ACHN (cell line): Measurements from ENCODE around the gene XXYLT1.
"Not testable (repeated sequence)": the region's sequence is repeated elsewhere in the genome, so short reads cannot be mapped to it uniquely, and the experiment has no call there.

ENCODE experiments used
- DNase-seq: peaks from one replicate; pipeline ENCODE4 v3.0.0-alpha.2; 2015
- in situ Hi-C: cut with HindIII; loops from 2 replicates; pipeline ENCODE4 v1.10.0; 2017; ENCODE audit warnings: low sequenced_read_pairs, low pct_ligation_motif_present, low pct_unique_long_range_greater_than_20kb

Gene XXYLT1

DNA sequence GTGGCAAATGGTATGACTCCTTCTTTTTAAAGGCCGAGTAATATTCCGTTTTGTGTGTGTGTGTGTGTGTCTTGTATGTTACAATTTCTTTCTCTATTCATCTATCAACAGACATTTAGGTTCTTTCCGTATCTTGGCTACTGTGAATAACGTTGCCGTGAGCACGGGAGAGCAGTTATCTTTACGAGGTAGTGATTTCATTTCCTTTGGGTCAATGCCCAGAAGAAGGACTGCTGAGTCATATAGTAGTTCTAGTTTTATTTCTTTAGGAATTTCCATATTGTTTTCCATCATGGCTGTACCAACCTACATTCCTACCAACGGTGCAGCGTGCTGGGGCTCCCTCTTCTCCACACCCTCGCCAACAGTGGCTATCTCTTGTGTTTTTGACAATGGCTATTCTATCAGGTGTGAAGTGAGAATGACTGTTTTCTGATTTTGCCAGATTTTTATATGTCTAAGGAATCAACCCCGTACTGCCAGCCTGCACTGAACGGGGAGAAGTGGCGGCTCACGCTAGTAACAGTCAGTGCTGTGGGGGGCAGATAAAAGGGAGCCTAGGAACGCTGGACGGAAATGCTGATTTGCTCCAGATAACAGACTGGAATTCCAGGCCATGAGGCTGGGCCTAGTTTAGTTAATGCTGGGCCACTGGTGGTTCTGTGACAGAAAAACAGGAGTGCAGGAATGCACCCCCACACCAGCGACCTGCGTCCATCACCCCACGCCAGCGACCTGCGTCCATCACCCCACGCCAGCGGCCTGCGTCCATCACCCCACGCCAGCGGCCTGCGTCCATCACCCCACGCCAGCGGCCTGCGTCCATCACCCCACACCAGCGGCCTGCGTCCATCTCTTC, 168.1 kb downstream of the XXYLT1 start:
- in situ Hi-C loops = no loop called here

DNA sequence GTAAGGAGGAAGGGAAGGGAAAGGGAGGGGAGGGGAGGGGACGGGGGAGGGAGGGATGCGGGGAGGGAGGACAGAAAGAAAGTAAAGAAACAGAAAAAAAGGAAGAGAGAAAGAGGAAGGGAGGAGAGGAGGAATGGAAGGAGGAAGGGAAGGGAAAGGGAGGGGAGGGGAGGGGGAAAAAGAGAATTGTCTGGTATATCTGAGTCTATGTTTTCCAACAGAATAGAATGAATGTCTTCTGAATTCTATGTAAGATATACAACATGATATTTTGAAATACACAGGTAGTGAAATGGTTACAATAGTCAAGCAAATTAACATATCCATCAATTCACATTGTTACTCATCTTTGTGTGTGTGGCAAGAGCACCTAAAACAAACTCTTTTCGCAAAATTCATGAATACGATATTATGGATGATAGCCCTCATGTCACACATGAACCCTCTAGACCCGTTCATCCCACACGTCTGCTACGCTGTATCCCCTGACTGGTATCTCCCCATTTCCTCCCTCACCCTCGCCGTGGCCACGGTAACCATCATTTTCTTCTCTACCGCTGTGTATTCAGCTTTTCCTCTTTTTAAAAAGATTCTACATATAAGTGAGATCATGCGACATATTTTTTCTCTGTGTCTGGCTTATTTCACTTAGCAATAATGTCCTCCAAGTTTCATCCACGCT, 168.9 kb downstream of the XXYLT1 start:
- no peak for DNase-seq
- in situ Hi-C loops = no loop called here

More for the DNA sequence above, 168.1 kb downstream of the XXYLT1 start:
- DNase-seq = peak; percentile 82

DNA sequence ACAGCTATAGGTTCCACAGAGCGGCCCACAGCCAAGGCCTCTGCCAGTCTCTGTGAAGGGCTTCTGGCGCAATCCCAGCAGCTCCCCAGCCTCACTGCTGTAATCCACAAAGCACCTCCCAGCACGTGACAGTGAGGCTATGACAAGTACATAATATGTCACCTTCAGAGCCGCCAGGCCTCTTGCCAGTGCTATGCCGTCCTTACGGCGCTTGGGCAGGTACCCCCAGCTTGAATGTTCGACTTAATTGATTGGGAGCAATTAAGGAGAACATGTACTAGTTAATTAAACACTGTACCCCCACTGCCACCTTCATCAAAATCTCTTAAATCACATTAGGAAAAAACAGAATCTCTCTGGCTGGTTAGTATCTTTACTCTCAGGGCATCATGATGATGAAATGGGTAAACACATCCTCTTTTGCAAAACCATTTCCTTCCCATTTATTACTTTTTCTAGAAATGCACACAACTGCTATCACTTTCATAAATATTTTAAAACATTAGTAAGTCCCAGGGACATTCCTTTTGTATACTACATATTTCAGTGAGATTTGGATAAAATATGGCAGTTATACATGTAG, 169.9 kb downstream of the XXYLT1 start:
- in situ Hi-C loops = no loop called here
- DNase-seq = no peak

DNA sequence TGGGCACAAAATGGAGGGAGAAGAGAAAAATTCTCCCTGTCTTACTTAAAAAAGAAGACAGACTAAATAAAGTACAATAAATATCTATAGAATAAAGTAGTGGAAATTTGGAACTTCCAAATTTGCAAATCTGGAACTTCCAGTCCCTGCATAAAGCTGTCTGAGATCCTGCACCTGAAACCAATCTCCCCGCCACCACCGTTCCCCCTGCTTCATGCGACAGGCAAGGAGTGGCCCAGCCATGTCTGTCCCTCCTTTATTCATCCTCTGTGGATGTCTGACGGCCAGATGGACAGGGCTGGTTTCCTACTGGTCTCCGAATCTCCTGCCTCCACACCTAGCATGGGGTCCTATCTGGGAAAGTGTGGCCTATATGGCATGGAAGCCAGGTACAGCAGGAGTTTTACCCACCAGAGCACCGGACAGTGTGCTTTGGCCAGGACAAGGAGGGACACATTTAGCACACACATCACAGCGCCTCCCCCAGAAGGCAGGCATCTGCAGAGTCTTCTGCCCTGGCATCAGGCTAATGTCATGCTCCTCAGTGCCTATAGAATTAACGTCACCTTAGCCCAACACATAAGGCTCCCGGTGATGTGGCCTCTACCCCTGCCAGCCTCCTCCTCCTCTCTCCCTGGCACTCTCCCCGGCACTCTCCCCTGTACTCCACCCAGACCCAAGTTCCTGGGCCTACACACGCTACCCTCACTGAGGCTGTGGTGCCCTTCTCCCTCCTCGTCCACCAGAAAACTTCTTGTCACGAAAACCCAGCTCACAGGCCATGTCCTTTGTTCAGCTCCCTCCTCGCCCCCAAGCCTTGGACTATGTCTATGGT, 170.8 kb downstream of the XXYLT1 start:
- in situ Hi-C loops = no loop called here
- no peak for DNase-seq

DNA sequence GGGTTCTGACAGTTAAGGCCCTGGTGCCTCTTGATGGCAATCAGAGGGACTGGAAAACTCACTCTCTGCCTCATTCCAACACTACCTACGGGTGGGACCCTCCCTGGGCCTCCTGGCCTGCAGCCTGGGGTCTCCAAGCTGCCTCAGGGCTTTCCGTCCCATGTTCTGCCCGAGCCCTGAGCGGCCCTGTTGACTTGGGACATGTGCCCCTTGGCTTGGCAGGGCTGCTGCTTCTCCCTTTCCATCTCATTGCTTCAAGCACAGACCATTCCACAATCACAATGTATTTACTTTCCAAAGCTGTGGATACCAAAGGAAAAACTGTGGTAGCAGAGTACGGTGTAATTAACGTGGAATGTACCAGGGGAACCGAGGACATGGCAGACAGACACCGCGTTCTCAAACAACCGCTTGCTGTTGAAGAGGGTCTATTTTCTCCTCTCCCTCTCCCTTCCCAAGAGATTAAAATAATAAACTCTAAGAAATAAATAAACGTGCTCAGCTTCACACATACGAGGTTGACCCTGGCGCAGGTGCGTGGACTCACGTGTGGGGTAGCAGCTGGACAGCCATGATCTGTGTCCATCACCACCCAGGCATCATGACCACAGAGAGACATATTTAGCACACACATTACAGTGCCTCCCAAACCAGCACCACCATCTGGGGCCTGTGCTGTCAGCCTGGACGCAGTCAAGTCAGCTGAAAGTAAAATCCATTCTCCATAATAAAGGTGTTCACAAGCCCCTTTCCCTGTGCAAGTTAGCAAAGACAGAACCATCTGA, 172.0 kb downstream of the XXYLT1 start:
- no peak for DNase-seq
- in situ Hi-C loops = no loop called here

DNA sequence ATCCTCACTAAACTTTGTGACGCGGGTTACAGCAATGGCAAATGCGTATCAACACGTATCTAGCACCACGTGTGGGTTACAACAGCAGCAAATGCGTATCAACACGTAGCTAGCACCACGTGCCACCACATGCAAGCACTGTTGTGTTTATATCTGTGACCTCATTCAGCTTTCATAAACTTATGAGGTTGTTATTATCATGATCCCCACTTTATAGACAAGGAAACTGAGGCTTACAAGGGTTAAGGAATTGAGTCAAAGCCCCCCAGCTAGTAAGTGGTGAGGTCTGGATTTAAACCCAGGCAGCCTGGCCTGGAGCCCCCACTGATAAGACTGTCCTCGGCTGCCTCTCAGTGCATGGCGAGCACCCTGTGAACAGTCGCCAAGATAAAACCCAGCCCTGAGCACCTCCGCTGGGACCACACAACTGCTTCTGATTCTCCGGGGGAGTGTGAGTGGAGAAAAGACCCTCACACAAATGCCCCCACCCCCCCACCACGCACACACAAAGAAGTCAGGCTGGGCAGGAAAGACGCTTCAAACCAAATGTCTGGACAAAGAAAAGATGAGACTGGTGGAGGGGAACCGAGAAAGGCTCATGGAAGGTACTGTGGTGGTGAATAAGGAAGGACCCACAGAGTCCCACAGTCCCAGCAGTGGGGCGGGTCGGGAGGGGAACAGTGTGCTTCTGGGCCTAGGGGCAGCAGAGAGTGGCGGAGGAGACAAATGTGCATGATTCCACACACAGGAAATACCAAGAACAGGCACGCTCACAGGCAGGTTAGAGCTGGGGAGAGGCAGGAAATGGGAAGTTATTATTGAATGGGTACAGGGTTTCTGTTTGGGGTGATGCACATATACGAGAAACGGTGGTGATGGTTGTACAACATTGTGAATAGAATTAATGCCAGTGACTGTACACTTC, 173.4 kb downstream of the XXYLT1 start:
- in situ Hi-C loops = no loop called here
- DNase-seq = no peak

DNA sequence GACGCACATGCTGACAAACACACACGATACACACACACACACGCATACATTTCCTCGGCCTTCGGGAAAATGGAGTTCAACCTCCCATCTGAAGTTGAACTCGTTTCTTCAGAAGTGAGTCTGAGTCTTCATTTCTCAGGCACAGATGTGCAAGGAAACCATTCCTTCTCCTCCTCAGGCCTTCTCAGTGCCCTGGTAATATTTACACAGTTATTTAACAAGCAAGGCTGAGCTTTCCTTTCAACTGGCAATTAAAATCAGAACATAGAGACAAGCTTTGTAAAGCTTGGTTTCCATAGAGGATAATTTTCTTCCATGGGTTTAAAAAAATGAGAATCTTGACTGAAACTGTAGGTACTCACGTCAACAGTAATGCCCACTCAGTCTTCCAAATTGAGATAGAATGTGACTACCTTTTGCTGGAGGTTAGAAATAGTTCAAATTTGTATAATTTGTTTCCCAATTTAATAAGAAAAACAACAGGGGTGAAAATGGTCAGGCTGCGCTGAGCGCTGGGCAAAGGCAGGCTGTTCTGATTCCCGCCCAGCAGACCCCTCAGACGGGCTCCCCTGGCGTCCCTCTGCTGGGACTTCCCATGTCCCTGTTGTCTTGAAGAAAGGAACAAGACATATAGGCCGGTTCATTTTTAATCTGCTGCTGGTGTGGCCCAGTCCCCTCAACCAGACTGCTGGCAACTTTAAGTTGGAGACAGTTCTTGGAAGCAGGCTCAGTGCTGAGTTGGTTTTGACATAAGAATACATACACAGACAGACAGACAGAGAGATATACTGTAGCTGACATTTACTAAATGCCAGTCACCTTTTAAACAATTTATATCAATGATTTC, 174.3 kb downstream of the XXYLT1 start:
- in situ Hi-C loops = no loop called here
- no peak for DNase-seq

DNA sequence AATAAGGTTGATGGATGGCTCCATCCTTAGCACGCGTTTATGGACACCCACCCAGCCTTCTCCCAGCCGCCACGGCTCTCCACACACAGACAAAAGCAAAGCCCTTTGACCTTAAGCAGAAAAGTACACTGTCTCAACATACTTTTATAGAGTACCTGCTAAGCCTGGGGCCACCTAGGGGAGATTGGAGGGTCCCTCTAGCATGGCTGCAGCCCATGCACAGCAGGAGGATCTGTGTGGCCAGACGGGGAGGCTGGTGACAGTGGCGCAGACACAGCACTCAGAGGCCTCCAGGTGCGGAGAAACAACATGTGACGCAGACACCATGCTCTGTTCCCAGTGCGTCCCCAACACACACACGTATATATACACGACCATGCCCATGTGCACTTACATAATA, 174.9 kb downstream of the XXYLT1 start:
- no peak for DNase-seq
- in situ Hi-C loops = no loop called here

DNA sequence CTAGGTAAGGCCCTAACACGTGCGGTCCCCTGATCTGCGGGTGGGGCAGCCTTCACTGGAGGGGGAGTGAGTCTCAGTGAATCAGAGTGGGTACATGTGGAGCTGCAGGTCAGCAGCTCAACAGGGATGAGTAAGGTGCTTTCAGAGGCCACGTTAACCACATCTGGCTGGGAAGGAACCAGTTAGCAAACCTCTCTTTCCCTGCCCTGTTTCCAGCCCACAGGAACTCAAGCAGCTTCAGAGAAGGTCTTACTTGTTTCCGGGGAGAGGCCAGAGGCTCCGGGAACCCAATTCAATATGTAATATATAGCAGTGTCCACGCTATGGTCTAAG, 175.3 kb downstream of the XXYLT1 start:
- DNase-seq = no peak
- in situ Hi-C loops = no loop called here

DNA sequence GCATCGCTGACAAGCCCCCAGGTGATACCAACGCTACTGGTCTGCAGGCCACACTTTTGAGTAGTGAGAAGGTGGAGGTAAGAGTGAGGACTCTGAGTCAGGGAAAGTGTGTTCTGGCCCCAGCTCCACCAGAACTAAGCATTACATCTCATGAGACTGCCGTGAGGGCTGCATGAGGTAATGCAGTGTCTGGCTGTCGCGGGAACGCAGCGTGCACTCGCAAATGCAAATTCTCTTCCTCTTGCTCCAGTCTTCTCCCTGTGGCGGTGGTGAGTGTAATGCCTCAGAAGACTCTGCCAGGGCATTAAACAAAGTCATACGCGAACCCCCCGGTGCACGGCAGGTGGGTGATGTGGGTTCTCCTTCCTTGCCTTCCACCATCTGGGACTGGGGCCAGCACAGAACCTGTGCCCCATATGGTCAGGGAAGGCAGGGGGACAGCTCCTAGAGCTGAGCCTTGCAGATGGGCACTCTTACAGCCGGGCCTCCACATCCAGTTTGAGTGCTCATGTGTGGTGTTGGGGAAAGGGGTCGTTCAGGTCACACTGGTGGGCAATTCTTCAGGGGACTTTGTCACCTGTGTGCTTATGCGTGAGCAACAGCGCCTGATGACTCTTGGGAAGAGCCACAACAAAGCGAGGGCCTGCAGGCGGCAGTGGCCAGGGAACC, 175.8 kb downstream of the XXYLT1 start:
- DNase-seq = no peak

DNA sequence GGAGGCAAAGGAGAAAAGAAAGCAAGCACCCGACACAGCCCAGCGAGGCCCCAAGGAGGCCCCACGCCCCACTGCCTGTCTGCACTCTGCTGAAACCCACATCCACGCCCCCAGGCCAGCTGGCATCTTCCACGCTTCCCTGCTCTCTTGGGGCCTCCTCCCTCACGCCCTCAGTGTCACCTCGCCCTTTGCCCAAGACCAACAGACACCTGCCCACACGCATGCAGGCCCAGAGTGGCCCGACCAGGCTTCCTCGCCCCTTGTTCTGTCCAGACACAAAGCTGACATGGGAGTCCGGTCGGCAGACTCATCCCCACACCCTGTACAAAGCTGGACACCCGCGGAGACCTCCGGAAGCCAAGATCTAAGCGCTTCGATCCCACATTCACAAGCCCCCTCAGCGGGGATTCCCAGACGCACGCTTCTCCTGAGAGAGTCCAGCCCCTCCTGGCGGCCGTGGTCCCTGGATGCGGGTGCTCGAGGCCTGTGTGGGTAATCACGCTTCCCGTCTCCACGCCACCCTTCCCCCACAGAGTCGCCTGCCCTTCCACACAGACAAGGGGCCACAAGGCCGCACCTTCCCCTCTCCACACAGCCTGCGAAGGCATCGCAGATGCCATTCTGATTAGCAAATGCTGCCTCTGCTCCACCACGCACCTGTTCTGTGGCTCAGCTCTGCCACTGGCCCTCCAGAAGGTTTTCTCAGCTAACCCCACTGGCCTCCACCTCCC, 176.6 kb downstream of the XXYLT1 start:
- DNase-seq = peak; percentile 15

More for the DNA sequence above, 175.8 kb downstream of the XXYLT1 start:
- in situ Hi-C loops = no loop called here

DNA sequence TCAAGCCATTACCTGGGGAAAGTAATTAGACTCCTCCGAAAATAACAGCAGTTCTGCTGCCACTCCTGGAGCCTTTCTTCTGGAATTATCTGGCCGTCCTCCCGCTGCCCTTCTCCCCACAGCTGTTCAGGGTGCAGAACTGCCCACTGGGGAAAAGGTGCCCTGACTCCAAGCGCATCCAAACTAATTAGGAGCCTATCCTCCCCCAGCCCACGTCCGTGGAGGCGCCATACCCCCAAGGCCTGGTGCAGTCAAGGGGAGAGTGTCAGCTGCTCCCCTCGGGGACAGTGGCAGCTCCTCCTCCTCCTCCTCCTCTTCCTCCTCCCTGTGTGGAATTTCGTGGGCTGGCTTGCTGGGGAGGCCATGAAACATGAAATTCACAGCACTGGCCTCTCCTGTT, 177.2 kb downstream of the XXYLT1 start:
- in situ Hi-C loops = no loop called here
- no peak for DNase-seq

More for the DNA sequence above, 176.6 kb downstream of the XXYLT1 start:
- in situ Hi-C loops = no loop called here

DNA sequence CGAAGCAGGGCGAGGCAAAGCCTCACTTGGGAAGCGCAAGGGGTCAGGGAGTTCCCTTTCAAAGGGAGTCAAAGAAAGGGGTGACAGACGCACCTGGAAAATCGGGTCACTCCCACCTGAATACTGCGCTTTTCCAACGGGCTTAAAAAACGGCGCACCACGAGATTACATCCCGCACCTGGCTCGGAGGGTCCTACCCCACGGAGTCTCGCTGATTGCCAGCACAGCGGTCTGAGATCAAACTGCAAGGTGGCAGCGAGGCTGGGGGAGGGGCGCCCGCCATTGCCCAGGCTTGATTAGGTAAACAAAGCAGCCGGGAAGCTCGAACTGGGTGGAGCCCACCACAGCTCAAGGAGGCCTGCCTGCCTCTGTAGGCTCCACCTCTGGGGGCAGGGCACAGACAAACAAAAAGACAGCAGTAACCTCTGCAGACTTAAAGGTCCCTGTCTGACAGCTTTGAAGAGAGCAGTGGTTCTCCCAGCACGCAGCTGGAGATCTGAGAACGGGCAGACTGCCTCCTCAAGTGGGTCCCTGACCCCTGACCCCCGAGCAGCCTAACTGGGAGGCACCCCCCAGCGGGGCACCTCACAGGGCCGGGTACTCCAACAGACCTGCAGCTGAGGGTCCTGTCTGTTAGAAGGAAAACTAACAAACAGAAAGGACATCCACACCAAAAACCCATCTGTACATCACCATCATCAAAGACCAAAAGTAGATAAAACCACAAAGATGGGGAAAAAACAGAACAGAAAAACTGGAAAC, 182.9 kb downstream of the XXYLT1 start:
- in situ Hi-C loops, DNase-seq: not testable (repeated sequence)

DNA sequence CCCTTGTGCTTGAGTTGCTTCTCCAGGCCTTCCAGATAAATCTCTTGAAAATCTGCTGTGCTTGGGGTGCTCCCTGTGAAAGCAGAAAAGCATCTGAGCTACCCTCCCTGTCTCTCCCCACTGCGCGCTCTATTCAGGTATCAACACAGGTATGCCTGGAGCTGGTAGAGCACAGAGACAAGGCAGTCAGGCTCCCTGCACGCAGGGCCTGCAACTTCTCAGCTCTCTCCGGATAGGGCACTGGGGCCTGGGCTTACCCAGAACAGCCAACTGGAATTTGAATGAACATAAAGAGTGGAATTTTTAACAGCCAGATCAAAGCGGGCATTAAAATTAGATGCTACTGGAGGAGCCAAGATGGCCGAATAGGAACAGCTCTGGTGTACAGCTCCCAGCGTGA, 183.6 kb downstream of the XXYLT1 start:
- in situ Hi-C loops = no loop called here

DNA sequence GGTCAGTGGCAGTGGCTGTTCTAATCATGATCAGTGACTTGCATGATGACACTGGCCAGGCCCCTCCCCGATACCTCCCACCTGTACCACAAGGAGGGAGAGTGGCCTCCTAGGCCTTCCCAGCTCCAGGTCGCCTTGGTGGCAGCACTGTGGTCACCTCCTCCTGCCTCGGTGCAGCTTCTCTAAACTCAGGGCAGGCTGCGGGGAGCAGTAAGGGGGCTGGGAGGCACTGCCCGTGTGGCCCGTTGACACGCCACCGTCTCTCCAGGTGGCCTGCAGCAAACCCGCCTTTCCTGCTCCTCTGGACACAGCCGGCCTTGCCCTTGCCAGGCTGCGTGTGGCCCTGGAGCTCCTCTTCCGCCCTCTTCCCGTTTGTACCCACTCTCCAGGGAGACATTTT, 184.1 kb downstream of the XXYLT1 start:
- DNase-seq = no peak
- in situ Hi-C loops = no loop called here

More for the DNA sequence above, 183.6 kb downstream of the XXYLT1 start:
- no peak for DNase-seq
